ENCODE data around the gene IGHMBP2.

The IGHMBP2 gene

DNA sequence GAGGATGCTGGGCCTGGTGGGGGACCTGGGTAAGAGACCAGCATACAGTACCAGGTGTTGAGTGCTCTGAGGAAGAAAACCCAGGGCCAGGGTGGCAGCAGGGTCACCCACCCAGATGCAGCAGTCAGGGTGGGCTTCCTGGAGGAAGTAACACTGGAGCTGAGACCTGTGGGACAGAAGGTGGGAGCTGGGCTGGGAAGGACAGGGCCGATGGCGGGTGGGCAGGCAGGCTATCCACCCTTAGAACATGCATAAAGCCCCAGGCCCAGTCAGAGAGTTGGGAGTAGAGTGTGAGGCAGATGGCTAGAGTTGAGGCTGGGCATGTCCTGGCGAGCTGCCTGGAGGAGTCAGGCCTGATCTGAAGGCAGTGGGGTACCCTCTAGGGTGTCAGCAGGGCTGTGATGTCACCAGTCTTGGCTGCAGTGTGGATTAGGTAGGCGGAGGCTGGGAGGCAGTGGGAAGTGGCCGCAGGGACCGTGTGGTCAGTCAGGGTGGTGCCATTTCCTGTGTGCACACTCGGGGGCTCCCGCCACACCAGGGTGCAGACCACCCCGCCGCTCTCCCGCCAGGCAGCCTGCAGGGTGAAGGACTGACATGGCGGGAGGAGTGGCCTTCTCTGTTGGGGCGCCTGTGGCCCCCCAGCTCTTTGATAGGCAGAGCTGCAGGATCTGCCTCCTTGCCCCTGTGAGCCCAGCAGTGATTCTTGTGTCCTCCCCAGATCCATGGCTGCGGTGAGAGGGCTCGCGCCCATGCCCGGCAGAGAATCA is 35.3 kb downstream of the IGHMBP2 start:
- in situ Hi-C loops (cut with MboI; ENCODE audit: low sequenced_read_pairs) = no loop called here

DNA sequence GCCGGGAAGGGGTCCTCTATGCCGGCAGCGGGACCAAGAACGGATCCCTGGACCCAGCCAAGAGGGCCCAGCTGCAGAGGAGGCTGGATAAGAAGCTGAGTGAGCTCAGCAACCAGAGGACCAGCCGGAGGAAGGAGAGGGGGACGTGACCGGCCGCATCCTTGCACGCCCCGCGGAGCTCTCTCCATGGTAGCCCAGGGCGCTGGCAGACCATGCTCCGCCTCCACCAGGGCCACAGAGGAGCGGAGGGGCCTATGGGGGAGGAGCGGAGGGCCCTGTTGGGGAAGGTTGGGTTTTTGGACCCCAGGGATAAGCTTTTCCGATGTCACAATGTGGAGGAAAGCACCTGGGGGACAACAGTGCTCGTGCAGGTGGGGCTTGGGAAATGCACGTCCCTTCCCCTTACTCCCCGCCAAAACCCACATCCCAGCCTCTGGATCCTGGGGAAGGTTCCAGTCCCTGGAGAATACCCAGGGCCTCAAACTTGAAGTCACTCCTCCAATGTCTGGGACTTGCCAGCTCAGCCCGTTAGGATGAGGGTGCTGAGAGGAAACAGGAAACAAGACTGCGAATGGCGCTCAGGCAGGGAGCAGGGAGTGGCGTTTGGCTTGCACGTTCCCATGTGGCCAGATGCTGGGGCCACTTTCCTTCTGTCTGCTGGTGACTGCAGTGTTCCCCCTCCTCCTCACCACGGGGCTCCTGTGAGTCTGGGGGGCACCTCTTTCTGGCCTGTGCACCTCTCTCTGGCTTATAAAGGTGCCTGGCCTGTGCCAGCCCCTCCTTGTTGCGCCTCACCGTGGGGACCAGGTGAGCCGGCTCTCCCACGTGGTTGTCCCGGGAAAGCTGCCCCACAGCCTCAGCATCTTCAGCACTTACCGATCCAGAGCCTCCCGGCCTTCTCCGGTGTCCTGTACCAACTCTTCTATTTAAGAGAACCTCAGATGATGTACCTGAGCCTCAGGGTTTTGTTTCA is 36.2 kb downstream of the IGHMBP2 start:
- in situ Hi-C loops (cut with MboI; ENCODE audit: low sequenced_read_pairs) = no loop called here

DNA sequence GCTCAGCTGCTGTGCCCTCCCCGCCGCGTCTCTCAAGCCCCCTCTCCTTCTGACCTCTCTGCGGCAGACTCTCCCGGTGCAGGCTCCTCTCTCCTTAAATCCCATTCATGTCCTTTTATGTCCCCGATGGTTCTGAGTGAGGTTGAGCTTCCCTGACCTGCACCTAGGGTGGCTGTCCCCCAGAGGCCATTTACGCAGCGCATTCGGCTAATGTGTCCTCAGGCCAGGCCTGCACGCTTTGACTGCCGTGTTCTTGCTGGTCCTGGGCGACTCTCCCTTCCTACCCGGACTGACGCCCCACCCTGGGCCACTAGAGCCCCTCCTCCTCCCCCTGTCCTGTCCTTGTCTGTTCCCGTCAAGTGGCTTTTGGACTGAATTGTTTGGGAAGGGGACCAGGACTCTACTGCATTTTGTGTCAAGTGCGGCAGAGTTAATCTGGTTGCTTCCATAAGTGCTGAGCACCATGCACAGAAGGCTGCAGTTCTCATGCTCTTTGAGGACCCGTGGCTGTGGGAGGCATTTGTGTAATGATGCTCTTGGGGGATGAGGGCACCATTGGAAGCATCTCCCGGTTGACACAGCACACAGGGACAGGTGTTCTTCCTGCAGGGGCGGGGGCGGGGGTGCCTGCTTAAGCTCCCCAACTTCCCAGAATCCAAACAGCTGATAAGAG is 37.1 kb downstream of the IGHMBP2 start:
- in situ Hi-C loops (cut with MboI; ENCODE audit: low sequenced_read_pairs) = no loop called here

DNA sequence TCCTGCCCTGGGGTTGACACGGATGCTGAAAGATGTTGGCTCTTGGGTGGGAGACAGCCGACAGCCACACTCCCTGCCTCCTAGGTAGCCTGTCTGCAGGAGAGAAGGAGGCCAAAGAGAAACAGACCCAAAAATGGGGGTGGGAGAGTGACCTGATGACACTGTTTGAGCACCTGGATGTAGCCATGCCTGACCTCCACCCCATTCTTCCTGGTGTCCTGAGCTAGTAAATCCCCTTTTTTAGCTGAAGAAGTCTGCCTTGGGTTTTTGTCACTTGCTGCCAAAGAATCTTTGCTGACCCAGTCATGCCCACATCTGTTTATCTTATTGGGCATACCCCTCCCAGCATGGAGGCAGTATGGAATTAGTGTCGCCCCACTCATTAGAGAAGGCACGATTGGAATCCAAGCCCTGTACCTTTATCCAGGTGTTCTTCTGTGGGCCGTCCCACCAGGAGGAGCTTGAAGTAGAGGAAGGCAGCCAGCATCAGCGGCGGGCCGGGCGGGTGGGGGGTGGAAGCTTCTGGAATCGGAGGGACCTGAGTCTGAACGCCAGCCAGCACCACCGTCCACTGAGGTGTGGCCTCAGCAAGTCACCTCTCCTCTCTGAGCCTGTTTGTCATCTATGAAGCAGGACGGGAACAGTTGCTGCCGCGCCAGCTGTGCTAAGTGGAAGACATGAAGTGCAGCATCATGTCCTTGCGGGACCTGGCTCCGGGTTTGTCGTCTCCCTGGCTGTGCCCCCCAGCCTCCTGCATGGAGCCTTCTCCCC is 37.8 kb downstream of the IGHMBP2 start:
- in situ Hi-C loops (cut with MboI; ENCODE audit: low sequenced_read_pairs) = no loop called here

DNA sequence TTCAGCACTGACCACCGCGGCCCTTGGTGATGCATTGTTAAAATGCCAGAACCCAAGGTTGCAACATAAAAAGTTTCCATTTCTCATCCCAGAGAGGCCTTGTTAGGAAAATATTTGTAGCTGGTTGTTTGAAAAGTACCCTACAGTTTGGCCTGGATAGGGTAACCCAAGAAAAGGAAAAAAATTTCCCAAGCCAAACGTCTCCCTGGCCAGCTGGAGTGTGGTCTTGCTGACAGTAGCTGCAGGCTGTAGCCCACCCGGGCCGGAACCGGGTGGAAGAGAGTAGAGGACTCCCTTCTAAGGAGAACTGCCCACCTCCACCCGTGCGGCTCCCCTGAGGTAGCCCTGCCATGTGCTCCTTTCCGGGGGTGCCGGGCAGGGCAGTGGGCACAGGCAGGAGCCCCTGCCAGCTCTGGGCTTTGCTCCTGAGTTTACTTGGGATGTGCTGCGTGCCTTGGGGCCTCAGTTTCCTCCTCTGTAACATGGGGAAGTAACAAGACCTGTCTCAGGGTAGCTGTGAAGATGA is 38.5 kb downstream of the IGHMBP2 start:
- in situ Hi-C loops (cut with MboI; ENCODE audit: low sequenced_read_pairs) = no loop called here

DNA sequence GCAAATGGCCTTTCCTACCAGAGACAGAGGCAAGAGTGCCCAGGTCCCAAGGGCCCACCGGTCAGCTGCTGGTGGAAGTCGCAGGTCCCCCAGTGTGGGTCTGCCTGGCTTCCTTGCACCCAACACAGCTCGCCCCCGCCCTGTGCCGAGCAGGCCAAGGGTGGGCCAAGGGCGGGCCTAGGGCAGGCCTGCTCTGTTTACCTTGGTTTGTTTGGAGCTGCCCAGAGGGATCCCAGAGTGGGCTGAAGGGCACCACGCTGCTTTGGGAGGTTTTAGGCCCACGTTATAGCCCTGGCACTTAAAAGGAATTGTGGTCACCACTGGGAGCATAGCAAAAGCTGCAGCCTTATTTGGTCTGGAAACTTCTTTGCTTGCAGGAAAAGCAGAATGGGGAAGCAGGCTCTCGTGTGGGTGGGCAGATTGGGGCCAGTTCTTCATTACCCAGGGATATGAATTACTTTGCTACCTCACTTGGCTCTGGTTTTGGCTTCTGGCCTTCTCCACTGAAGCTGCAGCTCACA is 39.1 kb downstream of the IGHMBP2 start:
- in situ Hi-C loops (cut with MboI; ENCODE audit: low sequenced_read_pairs) = no loop called here

DNA sequence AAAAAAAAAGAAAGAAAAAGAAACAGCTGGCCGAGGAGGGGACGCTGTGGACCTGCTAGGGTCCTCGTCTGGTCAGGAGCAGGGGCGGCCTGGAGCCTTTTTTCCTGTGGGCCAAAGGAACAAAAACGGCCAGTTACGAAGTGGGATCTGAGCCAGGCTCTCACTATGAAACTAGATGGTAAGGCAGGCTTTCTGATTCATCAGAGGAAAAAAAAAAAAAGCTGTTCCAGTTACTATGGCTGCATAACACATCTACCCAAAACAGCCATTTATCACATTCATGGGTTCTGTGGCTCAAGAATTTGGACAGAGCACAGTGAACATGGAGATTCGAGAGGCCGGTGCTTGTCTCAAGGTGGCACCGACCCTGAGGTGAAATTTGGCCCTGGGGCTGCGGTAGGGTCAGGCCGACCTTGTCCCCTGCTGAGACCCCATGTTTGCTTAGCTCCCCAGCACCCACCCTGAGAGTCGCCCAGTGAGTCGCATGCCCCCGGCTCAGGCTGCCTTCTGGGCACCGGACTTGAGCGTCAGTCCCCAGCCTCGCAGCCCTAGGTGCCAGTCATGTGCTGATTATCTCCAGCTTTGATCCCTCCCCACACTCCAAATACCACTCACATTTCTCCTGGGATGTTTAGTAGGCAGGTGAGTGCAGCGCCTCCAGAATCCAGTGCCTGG is 42.9 kb downstream of the IGHMBP2 start:
- in situ Hi-C loops (cut with MboI; ENCODE audit: low sequenced_read_pairs) = no loop called here

DNA sequence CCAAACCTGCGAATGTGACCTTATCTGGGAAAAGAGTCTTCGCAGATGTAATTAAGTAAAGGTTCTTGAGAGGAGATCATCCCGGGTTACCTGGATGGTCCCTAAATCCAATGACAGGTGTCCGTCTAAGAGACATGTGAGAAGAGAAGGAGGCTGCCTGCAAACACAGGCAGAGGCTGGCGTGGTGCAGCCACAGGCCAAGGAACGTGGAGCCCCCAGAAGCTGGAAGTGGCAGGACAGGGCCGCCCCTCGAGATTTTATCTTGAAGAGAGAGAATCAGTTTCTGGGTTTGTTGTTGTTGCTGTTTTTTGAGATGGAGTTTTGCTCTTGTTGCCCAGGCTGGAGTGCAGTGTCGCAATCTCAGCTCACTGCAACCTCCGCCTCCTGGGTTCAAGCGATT is 43.5 kb downstream of the IGHMBP2 start:
- in situ Hi-C loops (cut with MboI; ENCODE audit: low sequenced_read_pairs) = no loop called here

DNA sequence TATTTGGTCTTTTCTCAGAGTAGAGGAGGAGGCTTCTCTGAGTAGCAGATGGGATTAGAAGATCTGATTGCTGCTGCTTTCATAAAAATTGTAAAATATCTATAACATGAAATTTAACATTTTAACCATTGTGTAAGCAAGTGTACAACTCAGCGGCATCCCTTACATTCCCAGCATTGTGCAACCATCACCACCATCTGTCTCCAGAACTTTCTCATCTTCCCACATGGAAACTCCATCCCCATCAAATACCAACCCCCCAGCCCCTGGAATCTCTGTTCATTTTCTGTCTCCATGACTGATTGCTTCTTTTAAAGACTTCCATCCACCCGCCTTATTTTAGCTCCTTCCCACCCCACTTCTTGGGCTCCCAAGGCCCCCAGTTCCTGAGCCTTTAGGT is 44.8 kb downstream of the IGHMBP2 start:
- in situ Hi-C loops (cut with MboI; ENCODE audit: low sequenced_read_pairs) = no loop called here

DNA sequence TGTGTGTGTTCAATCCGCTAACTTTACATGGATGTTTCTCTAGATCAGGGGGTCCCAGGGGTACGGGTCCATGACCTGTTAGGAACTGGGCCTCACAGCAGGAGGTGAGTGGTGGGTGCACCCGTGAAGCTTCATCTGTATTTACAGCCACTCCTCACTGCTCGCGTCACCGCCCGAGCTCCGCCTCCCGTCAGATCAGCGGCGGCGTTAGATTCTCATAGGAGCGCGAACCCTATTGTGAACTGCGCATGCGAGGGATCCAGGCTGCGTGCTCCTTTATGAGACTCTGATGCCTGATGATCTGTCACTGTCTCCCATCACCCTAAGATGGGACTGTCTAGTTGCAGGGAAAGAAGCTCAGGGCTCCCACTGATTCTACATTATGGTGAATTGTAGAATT is 45.2 kb downstream of the IGHMBP2 start:
- in situ Hi-C loops (cut with MboI; ENCODE audit: low sequenced_read_pairs) = no loop called here

DNA sequence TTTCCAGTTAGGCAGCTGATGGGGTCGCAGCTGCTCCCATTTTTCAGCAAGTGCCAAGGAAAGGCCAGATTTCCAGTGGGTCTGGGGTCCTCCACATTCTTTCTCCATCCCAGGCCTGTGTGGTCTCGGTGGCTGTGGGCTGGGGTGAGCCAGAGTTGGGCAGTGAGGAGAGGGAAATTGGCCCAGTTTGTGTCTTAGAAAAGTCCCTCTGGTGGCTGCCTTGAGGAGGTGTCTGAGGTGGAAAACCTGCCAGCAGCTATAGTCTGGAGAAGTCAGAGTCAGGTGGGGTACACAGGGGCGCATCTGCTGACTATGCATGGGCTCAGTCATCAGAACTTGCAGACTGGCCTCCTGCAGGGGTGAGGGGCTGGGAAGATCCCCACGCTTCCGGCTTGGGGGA is 46.6 kb downstream of the IGHMBP2 start:
- in situ Hi-C loops (cut with MboI; ENCODE audit: low sequenced_read_pairs) = no loop called here

DNA sequence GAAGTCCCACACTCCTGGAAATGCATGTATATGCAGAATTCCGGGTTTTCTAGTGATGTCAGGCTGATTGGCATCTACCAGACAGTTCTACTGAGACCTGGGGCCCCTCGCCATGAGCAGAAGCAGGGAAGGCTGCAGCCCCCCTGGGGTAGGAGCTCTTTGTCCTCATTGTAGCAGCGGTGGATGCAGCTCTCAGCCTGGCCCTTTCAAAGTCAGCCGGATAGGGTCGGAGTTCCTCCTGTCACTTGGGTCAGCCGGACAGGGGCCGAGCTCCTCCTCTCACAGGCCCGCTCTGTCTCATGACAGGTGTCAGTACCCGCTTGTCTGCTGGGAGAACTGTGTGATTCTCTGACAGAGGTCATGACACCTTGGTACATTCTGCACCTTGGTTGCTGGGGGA is 47.1 kb downstream of the IGHMBP2 start:
- in situ Hi-C loops (cut with MboI; ENCODE audit: low sequenced_read_pairs) = no loop called here

DNA sequence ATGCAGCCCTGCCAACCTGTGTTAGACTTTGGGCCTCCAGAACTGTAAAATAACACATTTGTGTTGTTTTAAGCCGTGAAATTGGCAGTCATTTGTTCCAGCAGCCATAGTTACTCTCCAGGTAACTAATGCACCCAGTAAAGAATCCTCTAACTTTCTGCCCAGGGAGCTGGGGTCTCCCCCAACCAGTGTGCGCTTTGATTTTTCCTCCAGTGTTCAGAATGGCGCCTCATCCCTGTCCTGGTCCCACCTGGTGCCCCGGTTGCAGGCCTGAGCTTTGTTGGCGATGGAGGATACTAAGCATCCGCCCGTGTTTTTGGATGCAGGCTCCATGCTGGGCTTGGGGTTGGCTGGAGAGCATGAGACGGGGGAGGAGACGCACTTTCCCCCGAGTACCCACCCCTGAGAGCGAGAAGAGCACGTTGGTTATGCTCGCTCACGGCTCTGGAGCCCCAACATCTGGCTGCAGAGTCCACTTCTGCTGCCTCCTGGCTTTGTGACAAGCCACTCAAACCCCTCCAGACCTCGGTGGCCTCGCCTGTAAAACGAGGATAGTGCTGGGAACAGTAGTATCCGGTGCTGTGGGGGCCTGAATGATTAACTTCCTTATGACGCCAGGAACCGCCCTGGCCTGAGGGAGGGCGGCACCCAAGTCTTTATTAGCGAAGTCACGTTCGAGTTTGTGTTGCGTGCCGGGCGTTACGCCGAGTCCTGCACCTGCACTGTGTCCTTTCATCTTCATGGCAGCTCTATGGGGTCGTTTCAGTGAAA is 51.3 kb downstream of the IGHMBP2 start:
- in situ Hi-C loops (cut with MboI; ENCODE audit: low sequenced_read_pairs) = no loop called here

DNA sequence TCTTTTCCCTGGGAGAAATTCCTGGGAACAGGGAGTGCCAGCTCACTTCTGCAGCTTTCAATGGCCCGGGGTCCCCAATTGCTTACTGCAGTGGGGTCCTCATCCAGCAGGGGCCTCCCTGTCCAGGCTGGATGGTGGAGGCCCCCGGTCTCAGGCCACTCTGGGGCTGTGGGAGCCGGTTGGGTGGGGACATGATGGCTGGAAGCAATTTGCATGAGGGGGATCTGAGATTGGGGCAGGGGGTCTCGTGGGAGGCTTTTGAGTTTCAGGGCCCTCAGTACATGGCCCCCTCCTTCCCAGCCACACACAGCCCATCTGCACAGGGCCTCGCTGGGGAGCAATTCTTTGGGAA is 51.9 kb downstream of the IGHMBP2 start:
- in situ Hi-C loops (cut with MboI; ENCODE audit: low sequenced_read_pairs) = no loop called here

DNA sequence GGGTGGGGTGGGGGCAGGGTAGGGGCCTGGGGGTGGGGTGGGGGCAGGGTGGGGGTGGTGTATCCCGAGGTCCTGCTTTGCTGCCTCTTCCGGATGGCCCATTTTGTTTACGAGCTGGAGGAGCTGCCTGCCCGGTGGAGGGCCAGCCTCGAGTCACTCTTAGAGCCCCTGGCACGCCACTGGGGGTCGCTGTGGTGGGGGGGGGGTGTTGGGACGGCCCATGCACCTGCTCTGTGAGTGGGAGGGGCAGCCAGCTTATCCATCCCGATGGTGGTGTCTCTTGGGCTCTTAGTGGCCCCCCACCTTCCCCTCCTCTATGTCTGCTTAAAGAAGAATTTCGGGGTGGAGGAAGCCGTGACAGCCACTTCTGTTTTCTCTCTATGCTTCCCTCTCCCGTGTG is 52.5 kb downstream of the IGHMBP2 start:
- in situ Hi-C loops (cut with MboI; ENCODE audit: low sequenced_read_pairs) = no loop called here

DNA sequence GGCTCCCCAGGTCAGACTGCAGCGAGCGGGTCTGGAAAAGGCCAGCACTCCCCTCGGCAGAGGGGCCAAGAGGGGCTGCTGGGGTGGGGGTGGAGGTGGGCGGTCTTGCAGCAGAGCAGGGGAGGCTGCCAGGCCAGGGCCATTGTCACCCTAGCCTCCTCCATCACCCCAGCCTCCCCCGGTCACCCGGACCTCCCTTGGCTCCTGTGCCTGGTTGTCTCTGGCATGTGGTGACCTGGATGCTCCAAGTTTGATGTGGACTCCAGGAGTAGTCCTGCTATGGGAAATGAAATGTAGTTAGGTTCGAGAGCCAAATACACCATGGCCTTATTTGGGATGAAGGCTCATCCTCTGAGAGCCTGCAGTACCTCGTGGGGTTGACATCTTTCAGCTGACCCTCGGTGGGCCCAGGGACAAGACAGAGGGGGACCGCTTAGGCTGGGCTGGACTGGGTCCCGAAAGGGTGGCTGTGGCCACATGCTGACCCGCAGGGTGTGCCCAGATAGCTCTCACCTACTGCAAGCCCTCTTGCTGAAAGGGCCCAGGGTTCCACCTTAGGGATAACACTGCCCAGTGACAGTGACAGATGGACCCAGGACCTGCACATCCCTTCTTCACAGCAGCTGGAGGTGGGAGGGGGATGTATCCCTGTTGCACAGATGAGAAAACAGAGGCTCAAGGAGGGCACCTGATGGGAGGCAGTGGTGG is 53.0 kb downstream of the IGHMBP2 start:
- in situ Hi-C loops (cut with MboI; ENCODE audit: low sequenced_read_pairs) = no loop called here

DNA sequence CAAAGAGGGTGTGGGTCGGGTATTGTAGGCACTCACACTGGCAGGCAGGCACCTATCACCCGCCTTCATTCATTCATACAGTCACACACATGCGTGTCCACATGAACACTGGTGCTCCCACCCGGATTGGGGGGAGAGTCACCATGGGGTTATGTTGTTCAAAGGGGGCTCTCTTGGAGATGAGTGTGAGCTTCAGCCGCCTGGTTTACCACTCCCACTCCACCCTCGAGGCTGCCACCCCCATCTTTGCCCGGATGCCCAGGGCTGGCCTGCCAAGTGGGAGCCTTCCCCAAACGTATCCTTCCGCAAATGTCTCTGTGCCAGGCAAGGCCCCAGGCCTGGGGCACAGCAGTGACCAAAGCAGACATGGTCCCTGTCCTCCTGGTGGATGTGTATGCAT is 54.5 kb downstream of the IGHMBP2 start:
- in situ Hi-C loops (cut with MboI; ENCODE audit: low sequenced_read_pairs) = no loop called here

DNA sequence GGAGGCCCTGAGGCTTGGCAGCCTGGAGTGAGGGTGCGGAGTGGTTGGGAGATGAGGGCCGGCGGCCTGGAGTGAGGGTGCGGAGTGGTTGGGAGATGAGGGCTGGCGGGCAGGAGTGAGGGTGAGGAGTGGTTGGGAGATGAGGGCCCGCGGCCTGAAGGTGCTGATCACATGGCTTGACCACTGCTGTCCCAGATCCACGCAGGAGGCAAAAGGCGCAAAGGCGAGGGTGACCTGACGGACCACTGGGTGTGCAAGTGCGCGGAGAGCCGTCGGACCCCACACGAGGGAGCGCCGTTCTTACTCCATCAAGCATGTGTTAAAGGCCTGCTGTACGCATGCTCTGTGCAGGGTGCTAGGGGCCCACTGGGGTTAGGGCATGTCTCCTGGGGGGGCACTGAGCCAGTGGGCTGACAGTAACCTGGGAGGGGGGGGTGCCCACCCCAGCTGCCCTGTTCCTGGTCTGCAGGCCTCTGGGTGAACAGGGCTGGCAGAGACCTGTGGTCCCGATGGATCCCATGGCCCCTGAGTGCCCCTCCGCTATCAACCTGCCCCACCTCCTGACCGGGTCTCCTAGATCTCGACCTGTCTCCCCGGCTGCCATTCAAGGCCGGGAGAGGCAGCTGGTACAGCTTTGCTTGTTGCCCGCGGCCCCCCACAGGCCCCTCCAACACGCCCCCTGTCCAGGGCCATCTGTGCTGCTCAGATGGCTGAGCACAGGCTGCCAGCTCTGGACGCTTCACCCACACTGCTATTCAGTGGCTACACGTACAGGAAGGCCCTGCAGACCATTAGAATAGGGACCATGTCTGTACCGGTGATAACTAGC is 56.0 kb downstream of the IGHMBP2 start:
- in situ Hi-C loops (cut with MboI; ENCODE audit: low sequenced_read_pairs) = no loop called here
